ENCODE data around the gene RAD23B. TPM values are rescaled to one million over a fixed set of nuclear protein-coding genes. Genes with fewer than 3 reads are reported as not detected.

The RAD23B gene
- total RNA-seq, 1 donor from 2014 or later, result 207 TPM

GRCh38 chr9:107335331-107335730 lies 52.3 kb downstream of the RAD23B start:
- no peak for DNase-seq (ENCODE audit: low read depth)
- TF ChIP-seq CTCF (IDR thresholded peaks at IDR 0.05; ENCODE audit: insufficient read depth, low read length, severe bottlenecking), result no peak
- H3K27me3 ChIP-seq (ENCODE audit: control insufficient read depth, insufficient read depth, low read length), result no peaks in the 10 kb centered on the region

GRCh38 chr9:107336718-107337360 lies 53.8 kb downstream of the RAD23B start:
- Histone ChIP-seq H3K27me3 (ENCODE audit: control insufficient read depth, insufficient read depth, low read length) (no peaks in the 10 kb centered on the region), H3K4me3 (ENCODE audit: low read depth, low read length) (no peak overlapping the region), H3K36me3 (ENCODE audit: control insufficient read depth, insufficient read depth, low read length) (peaks cover 3% of the 10 kb centered on the region)
- peak; percentile 82 for DNase-seq (ENCODE audit: low read depth)
- no peak for TF ChIP-seq CTCF (IDR thresholded peaks at IDR 0.05; ENCODE audit: insufficient read depth, low read length, severe bottlenecking)
- no peak for FAIRE-seq

More at GRCh38 chr9:107335331-107335730, 52.3 kb downstream of the RAD23B start:
- FAIRE-seq, result no peak
- Histone ChIP-seq H3K4me3 (ENCODE audit: low read depth, low read length) (no peak overlapping the region), H3K36me3 (ENCODE audit: control insufficient read depth, insufficient read depth, low read length) (peaks cover 4% of the 10 kb centered on the region)

- FAIRE-seq (no peak), DNase-seq (ENCODE audit: low read depth) (no peak)
- H3K4me3 ChIP-seq (ENCODE audit: low read depth, low read length), result no peak overlapping the region
- no peak for TF ChIP-seq CTCF (IDR thresholded peaks at IDR 0.05; ENCODE audit: insufficient read depth, low read length, severe bottlenecking)
- peaks cover 1% of the 10 kb centered on the region for H3K36me3 ChIP-seq (ENCODE audit: control insufficient read depth, insufficient read depth, low read length)
- no peaks in the 10 kb centered on the region for H3K27me3 ChIP-seq (ENCODE audit: control insufficient read depth, insufficient read depth, low read length)
Measured at GRCh38 chr9:107337676-107338590, 54.9 kb downstream of the RAD23B start.

GRCh38 chr9:107338911-107339659 lies 56.0 kb downstream of the RAD23B start:
- no peak overlapping the region for H3K4me3 ChIP-seq (ENCODE audit: low read depth, low read length)
- DNase-seq (ENCODE audit: low read depth) (no peak), FAIRE-seq (no peak)
- H3K36me3 ChIP-seq (ENCODE audit: control insufficient read depth, insufficient read depth, low read length), result peaks cover 1% of the 10 kb centered on the region
- no peak for TF ChIP-seq CTCF (IDR thresholded peaks at IDR 0.05; ENCODE audit: insufficient read depth, low read length, severe bottlenecking)
- H3K27me3 ChIP-seq (ENCODE audit: control insufficient read depth, insufficient read depth, low read length), result no peaks in the 10 kb centered on the region

- peak; percentile 77 for DNase-seq (ENCODE audit: low read depth)
- no peaks in the 10 kb centered on the region for H3K27me3 ChIP-seq (ENCODE audit: control insufficient read depth, insufficient read depth, low read length)
- H3K4me3 ChIP-seq (ENCODE audit: low read depth, low read length), result no peak overlapping the region
- TF ChIP-seq CTCF (IDR thresholded peaks at IDR 0.05; ENCODE audit: insufficient read depth, low read length, severe bottlenecking), result peak; percentile 97
- H3K36me3 ChIP-seq (ENCODE audit: control insufficient read depth, insufficient read depth, low read length), result peaks cover 1% of the 10 kb centered on the region
- FAIRE-seq, result peak; percentile 28
Measured at GRCh38 chr9:107340920-107341632, 58.0 kb downstream of the RAD23B start.
